NT2/D1 (cell line): ENCODE data around the gene PRRC2A.

Source experiments
- SUZ12 ChIP-seq: IDR thresholded peaks from 2 replicates; pipeline ENCODE4 v1.6.1; 2011; ENCODE audit not compliant: insufficient read length, insufficient read depth; ENCODE audit errors: extremely low read depth
- YY1 ChIP-seq: IDR thresholded peaks from 2 replicates; pipeline ENCODE4 v1.6.1; 2011; ENCODE audit not compliant: insufficient read length, insufficient read depth
- ZNF274 ChIP-seq: IDR thresholded peaks from 2 replicates; pipeline ENCODE4 v1.6.1; 2011; ENCODE audit warnings: mild to moderate bottlenecking, low read depth, low read length

- no peak for TF ChIP-seq YY1
- TF ChIP-seq SUZ12: no peak
- no peak for TF ChIP-seq ZNF274
Measured at GRCh38 chr6:31631209-31631608, 10.7 kb downstream of the PRRC2A start.
